ENCODE data around the gene SCUBE3. TPM values are rescaled to one million over a fixed set of nuclear protein-coding genes. Genes with fewer than 3 reads are reported as not detected.

SCUBE3 gene
- total RNA-seq, 1 experiment from 2014 or later, result 0.05 TPM

GRCh38 chr6:35299674-35300073 is 85.9 kb downstream of the SCUBE3 start:
- Histone ChIP-seq H2AFZ (ENCODE audit: low read depth, low read length, poor library complexity, severe bottlenecking) (no peak overlapping the region), H3K27me3 (ENCODE audit: insufficient read depth, low read length) (no peaks in the 10 kb centered on the region), H3K36me3 (ENCODE audit: control insufficient read depth in 1 of 2, insufficient read depth in 2 of 2, low read length in 2 of 2) (peaks cover 5 to 9% of the 10 kb centered on the region in 2 experiments; a peak in 3 of 4 replicates), H3K9ac (ENCODE audit: low read length) (no peak overlapping the region), H3K79me2 (ENCODE audit: insufficient read depth, low read length) (peaks cover 17% of the 10 kb centered on the region; the same call in 1 of the 2 replicates), H3K9me2 (ENCODE audit: insufficient read depth) (no peaks in the 10 kb centered on the region), H3K4me2 (ENCODE audit: low read length) (no peak overlapping the region), H3K27ac (ENCODE audit: low read depth, low read length) (no peak overlapping the region), H3K9me3 (ENCODE audit: control insufficient read depth in 1 of 2, insufficient read depth in 1 of 2, low read depth in 1 of 2, low read length in 2 of 2) (no peaks in the 10 kb centered on the region), H4K20me1 (ENCODE audit: insufficient read depth) (no peaks in the 10 kb centered on the region), H3K4me3 (replicated peaks in 1 of 2; ENCODE audit: low read depth in 1 of 2, low read length in 2 of 2) (no peak overlapping the region), H3K4me1 (ENCODE audit: control insufficient read depth in 1 of 2, insufficient read depth in 2 of 2, low read length in 2 of 2) (peaks cover 23 to 55% of the 10 kb centered on the region in 2 experiments)
- ATAC-seq (no peak), DNase-seq (ENCODE audit: low read depth, low spot score) (no peak)
- TF ChIP-seq MAX (IDR thresholded peaks at IDR 0.05), result no peak
- TF ChIP-seq POLR2AphosphoS5 (IDR thresholded peaks at IDR 0.05; ENCODE audit: low read depth, low read length), result no peak
- TF ChIP-seq, protein P1, sequence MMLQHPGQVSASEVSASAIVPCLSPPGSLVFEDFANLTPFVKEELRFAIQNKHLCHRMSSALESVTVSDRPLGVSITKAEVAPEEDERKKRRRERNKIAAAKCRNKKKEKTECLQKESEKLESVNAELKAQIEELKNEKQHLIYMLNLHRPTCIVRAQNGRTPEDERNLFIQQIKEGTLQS (IDR thresholded peaks at IDR 0.05), result no peak
- TF ChIP-seq RAD21 (IDR thresholded peaks at IDR 0.05; ENCODE audit: low read depth), result no peak
- TF ChIP-seq, protein P2, sequence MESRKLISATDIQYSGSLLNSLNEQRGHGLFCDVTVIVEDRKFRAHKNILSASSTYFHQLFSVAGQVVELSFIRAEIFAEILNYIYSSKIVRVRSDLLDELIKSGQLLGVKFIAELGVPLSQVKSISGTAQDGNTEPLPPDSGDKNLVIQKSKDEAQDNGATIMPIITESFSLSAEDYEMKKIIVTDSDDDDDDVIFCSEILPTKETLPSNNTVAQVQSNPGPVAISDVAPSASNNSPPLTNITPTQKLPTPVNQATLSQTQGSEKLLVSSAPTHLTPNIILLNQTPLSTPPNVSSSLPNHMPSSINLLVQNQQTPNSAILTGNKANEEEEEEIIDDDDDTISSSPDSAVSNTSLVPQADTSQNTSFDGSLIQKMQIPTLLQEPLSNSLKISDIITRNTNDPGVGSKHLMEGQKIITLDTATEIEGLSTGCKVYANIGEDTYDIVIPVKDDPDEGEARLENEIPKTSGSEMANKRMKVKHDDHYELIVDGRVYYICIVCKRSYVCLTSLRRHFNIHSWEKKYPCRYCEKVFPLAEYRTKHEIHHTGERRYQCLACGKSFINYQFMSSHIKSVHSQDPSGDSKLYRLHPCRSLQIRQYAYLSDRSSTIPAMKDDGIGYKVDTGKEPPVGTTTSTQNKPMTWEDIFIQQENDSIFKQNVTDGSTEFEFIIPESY (IDR thresholded peaks at IDR 0.05; ENCODE audit: extremely low read depth, insufficient replicate concordance, low read length), result no peak
- ChIA-PET RAD21 (ENCODE audit: low non-redundant PET in 1 of 2, low total read pairs in 2 of 2, uncharacterized antibody in 2 of 2, unreplicated experiment in 2 of 2) (no interaction called here), CTCF (no interaction called here), POLR2A (interaction anchor here (0.7 kb wide), 1 partner anchor 172 kb away, joined by 3 read pairs; no protein-coding TSS in a partner anchor)
- BruUV-seq (replicated peaks), result no TSS peak
- intact Hi-C loops (cut with micrococcal nuclease), result no loop called here

DNA sequence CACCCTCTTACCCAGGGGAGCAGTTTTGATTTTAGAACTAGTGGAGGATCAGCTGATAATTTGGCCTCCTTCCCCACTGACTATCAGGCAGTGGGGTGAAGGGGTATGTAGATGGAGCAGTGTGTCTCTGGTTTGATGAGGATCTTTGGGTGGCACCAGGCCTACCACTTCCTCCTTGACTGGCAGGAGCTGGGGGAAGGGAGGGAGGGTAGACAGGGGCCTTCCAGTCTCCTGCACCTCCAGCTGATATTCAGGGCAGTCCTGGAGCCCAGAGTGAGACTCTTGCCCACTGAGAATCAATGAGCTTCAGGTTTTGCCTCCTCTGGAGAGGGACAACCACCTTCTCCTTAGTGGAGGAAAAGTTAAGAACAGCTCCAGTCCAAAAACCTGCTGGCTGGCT is 87.1 kb downstream of the SCUBE3 start:
- ChIA-PET CTCF (interaction anchor here (1.9 kb wide), 1 partner anchor 41 kb away, joined by 7 read pairs; the partner anchor contains the start of gene PPARD), RAD21 (ENCODE audit: low non-redundant PET in 1 of 2, low total read pairs in 2 of 2, uncharacterized antibody in 2 of 2, unreplicated experiment in 2 of 2) (no interaction called here), POLR2A (interaction anchor here (0.5 kb wide), 1 partner anchor 170 kb away, joined by 4 read pairs; no protein-coding TSS in a partner anchor)
- no peak overlapping the region for H3K4me3 ChIP-seq (replicated peaks in 1 of 2; ENCODE audit: low read depth in 1 of 2, low read length in 2 of 2)
- DNase-seq (ENCODE audit: low read depth, low spot score) (no peak), ATAC-seq (no peak)
- no peak overlapping the region for H3K9ac ChIP-seq (ENCODE audit: low read length)
- H3K79me2 ChIP-seq (ENCODE audit: insufficient read depth, low read length), result peaks cover 17% of the 10 kb centered on the region; the same call in 1 of the 2 replicates
- no peak overlapping the region for H2AFZ ChIP-seq (ENCODE audit: low read depth, low read length, poor library complexity, severe bottlenecking)
- no peaks in the 10 kb centered on the region for H4K20me1 ChIP-seq (ENCODE audit: insufficient read depth)
- H3K36me3 ChIP-seq (ENCODE audit: control insufficient read depth in 1 of 2, insufficient read depth in 2 of 2, low read length in 2 of 2), result no peaks in the 10 kb centered on the region
- intact Hi-C loops (cut with micrococcal nuclease), result no loop called here
- H3K9me3 ChIP-seq (ENCODE audit: control insufficient read depth in 1 of 2, insufficient read depth in 1 of 2, low read depth in 1 of 2, low read length in 2 of 2), result no peaks in the 10 kb centered on the region
- peaks cover 23 to 55% of the 10 kb centered on the region in 2 experiments for H3K4me1 ChIP-seq (ENCODE audit: control insufficient read depth in 1 of 2, insufficient read depth in 2 of 2, low read length in 2 of 2)
- H3K9me2 ChIP-seq (ENCODE audit: insufficient read depth), result no peaks in the 10 kb centered on the region
- BruUV-seq (replicated peaks), result no TSS peak
- H3K27ac ChIP-seq (ENCODE audit: low read depth, low read length), result no peak overlapping the region
- H3K4me2 ChIP-seq (ENCODE audit: low read length), result no peak overlapping the region
- TF ChIP-seq ZNF274 (IDR thresholded peaks at IDR 0.05; ENCODE audit: low read depth, low read length), result no peak
- TF ChIP-seq ZFX (IDR thresholded peaks at IDR 0.05), result no peak
- no peak for TF ChIP-seq FOSL1 (IDR thresholded peaks at IDR 0.05; ENCODE audit: low read depth)
- no peak for TF ChIP-seq SRF (IDR thresholded peaks at IDR 0.05; ENCODE audit: low read depth)
- H3K27me3 ChIP-seq (ENCODE audit: insufficient read depth, low read length), result no peaks in the 10 kb centered on the region

Data from HCT116 (cell line).